Peyer's patch (tissue), 4 donors: ENCODE data around the gene FOXL1. TPM values are rescaled to one million over a fixed set of nuclear protein-coding genes. Genes with fewer than 3 reads are reported as not detected.

Source experiments
- DNase-seq, 3 donors: peaks; one replicate each; pipeline ENCODE4 v3.0.0-alpha.2; 2017 to 2019
- H3K27ac ChIP-seq, 4 donors: fragments of 200-600 bp; sonication (generic); one replicate each; pipeline ENCODE4 v1.5.1; 2016 to 2019
- H3K27me3 ChIP-seq, 2 donors: fragments of 200-600 bp; sonication (generic); one replicate each; pipeline ENCODE4 v1.5.1; 2019
- H3K36me3 ChIP-seq, 3 donors: fragments of 200-600 bp; sonication (generic); one replicate each; pipeline ENCODE4 v1.5.1; 2016 to 2019
- H3K4me1 ChIP-seq, 4 donors: fragments of 200-600 bp; sonication (generic); one replicate each; pipeline ENCODE4 v1.5.1; 2016 to 2019
- H3K4me3 ChIP-seq, 4 donors: fragments of 200-600 bp; sonication (generic); 1 replicate in 3 of 4; 2 replicates in 1 of 4; pipeline ENCODE4 v1.5.1; 2016 to 2019; ENCODE audit warnings: mild to moderate bottlenecking in 1 of 4
- H3K9me3 ChIP-seq, 4 donors: fragments of 200-600 bp; sonication (generic); one replicate each; pipeline ENCODE4 v1.5.1; 2016 to 2019; ENCODE audit warnings: mild to moderate bottlenecking in 1 of 4
- POLR2A ChIP-seq, 2 donors: fragments of 450-650 bp; IDR thresholded peaks; one replicate each; pipeline ENCODE4 v1.5.1; 2017; ENCODE audit warnings: antibody characterized with exemption in 2 of 2, mild to moderate bottlenecking in 2 of 2, moderate library complexity in 2 of 2
- total RNA-seq, 4 donors: library from RNA; depleted of rRNA; stranded (reverse); fragments of >200 nt; gene quantifications; one replicate each; pipeline ENCODE4 v1.1.0, GENCODE V29; 2016
- TF ChIP-seq, protein P1 (sequence below), 6 experiments: fragments of 450-650 bp in 4 of 6; fragments of 200-600 bp in 2 of 6; sonication (generic) in 1 of 6; IDR thresholded peaks; one replicate each; pipeline ENCODE4 v1.5.1; 2017 to 2019; ENCODE audit warnings: antibody characterized with exemption in 6 of 6, mild to moderate bottlenecking in 3 of 6, moderate library complexity in 1 of 6

Gene FOXL1
- total RNA-seq, 4 donors from 2014 or later = 2.0 to 12.4 (median 3.0) TPM

DNA sequence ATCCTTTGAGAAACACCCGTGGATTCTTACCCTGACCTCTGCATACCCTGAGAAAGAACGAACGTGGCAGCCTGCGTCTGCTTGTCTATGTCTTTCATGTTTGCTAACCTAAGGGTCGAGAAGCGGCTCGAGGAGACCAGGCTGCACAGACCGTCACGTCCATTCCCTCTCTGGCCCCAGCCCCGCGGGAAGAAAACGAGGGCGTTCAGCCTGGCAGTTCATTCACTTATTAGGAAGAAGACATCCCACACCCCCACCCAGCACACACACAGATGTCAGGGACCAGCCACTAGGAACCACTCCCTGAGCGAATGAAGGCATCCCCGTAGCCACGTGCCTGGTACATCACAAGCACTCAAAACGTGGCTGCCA is 22.7 kb upstream of the FOXL1 start:
- no peaks in the 10 kb centered on the region for H3K9me3 ChIP-seq
- peaks cover 5 to 12% (median 8%) of the 10 kb centered on the region in 4 donors for H3K4me1 ChIP-seq
- no peaks in the 10 kb centered on the region for H3K27me3 ChIP-seq
- DNase-seq = peak in 1 of 3 donors; percentile 47
- H3K4me3 ChIP-seq = peak overlapping the region; percentile 67 to 90 (median 84)
- H3K27ac ChIP-seq = peak overlapping the region in 3 of 4 donors; percentile 77 to 94 (median 85)
- no peak for TF ChIP-seq POLR2A (IDR thresholded peaks at IDR 0.05)
- TF ChIP-seq, protein P1, sequence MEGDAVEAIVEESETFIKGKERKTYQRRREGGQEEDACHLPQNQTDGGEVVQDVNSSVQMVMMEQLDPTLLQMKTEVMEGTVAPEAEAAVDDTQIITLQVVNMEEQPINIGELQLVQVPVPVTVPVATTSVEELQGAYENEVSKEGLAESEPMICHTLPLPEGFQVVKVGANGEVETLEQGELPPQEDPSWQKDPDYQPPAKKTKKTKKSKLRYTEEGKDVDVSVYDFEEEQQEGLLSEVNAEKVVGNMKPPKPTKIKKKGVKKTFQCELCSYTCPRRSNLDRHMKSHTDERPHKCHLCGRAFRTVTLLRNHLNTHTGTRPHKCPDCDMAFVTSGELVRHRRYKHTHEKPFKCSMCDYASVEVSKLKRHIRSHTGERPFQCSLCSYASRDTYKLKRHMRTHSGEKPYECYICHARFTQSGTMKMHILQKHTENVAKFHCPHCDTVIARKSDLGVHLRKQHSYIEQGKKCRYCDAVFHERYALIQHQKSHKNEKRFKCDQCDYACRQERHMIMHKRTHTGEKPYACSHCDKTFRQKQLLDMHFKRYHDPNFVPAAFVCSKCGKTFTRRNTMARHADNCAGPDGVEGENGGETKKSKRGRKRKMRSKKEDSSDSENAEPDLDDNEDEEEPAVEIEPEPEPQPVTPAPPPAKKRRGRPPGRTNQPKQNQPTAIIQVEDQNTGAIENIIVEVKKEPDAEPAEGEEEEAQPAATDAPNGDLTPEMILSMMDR (IDR thresholded peaks at IDR 0.05) = no peak
- H3K36me3 ChIP-seq = peaks cover 0 to 11% (median 0%) of the 10 kb centered on the region in 3 donors

DNA sequence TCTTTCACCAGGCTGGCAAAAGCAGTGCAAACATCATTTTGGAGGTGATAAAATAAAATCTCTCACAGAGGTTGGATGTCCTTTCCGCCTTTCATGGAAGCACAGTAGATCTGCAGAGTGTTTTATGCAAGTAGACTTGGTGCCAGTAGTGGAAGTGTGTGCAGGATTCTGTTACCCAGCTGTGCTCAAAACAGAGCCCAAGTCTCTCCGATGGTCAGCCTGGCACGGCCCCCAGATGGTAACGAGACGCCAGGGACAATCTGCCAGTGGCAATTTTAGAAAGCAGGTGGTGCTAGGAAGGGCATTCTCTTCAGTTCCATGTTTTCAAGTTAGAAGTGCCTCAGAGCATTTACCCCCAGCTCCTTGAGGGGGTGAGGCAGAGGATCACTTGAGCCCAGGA is 21.8 kb upstream of the FOXL1 start:
- Histone ChIP-seq H3K4me3 (no peak overlapping the region), H3K9me3 (no peaks in the 10 kb centered on the region), H3K27me3 (no peaks in the 10 kb centered on the region), H3K4me1 (peaks cover 5 to 12% (median 8%) of the 10 kb centered on the region in 4 donors), H3K27ac (no peak overlapping the region), H3K36me3 (peaks cover 0 to 9% (median 0%) of the 10 kb centered on the region in 3 donors)
- DNase-seq = no peak
- no peak for TF ChIP-seq POLR2A (IDR thresholded peaks at IDR 0.05)
- TF ChIP-seq, protein P1 (IDR thresholded peaks at IDR 0.05) = no peak

DNA sequence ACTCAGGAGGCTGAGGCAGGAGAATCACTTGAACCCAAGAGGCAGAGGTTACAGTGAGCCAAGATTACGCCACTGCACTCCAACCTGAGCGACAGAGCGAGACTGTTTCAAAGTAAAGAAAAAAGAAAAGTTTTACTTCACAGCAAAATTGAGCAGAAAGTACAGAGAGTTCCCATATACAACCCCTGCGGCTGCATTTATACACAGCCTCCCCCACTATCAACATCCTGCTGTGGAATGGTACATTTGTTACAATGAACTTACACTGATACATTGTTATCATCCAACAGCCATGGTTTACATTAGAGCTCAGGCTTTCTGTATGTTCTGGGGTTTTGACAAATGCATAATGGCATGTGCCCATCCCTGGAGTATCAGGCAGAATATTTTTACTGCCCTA is 20.8 kb upstream of the FOXL1 start:
- H3K4me1 ChIP-seq = peaks cover 5 to 12% (median 8%) of the 10 kb centered on the region in 4 donors
- H3K9me3 ChIP-seq = no peaks in the 10 kb centered on the region
- TF ChIP-seq POLR2A (IDR thresholded peaks at IDR 0.05) = no peak
- TF ChIP-seq, protein P1 (IDR thresholded peaks at IDR 0.05) = no peak
- DNase-seq = no peak
- no peaks in the 10 kb centered on the region for H3K27me3 ChIP-seq
- no peaks in the 10 kb centered on the region for H3K36me3 ChIP-seq
- H3K27ac ChIP-seq = no peak overlapping the region
- no peak overlapping the region for H3K4me3 ChIP-seq

DNA sequence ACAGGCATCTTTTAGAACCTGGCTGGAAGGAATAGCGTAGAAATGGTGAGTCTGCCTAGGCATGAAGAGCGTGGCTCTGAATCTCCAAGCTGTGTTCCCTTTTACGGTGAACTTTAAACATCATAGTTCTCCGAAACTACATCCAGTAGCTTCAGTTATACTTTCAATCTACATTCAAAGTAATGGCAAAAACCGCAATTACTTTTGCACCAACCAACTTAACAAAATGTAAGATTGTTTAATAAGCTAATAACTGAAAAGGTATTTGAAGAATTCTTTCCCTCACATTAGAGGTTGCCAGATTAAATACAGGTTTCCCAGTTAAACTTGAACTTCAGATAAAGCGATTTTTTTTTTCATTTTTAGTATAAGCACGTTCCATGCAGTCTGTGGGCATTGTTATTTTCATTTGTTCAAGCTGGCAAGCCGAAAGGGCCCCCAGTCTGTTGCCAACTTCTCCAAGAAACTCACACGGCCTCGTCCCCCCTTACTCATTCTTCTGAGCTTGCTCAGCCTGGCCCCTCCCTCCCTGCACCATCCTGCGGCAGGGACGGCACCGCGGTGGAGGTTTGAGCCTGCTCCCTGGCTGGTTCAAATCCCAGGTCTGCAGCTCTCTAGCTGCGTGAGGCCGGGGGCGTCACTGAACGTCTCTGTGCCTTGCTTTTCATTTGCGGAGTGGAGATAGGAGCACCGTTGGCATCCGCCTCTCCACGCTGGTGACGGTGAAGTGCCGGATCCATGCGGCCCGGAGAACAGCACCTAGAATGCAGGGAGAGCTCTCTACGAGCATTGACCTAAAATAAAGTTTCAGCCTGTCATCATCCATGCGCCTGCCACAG is 19.8 kb upstream of the FOXL1 start:
- Histone ChIP-seq H3K27me3 (no peaks in the 10 kb centered on the region), H3K36me3 (no peaks in the 10 kb centered on the region), H3K27ac (no peak overlapping the region)

DNA sequence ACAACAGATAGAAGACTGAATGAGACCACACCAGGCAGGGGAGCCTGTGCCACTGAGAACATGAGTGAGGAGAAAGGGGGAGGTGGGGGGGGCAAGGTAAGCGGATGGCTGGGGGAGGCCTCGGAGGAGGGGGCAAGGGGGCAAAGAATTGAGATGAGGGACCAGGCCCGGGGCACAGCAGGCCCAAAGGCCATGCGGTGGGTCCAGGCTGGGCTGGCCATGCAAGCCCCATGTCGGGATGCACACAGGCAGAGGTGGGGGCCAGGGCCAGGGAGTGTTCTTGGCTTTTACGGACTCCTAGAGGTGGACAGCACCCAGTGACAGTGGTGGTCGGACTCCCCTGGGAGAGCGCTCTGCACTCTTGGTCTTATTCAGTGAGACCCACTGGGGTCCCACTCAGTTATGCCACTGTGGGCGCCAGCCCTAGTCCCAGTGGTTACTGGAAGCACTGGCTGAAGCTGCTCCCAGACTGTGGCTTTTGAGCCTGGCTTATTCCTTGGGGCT is 18.5 kb upstream of the FOXL1 start:
- Histone ChIP-seq H3K36me3 (no peaks in the 10 kb centered on the region), H3K9me3 (no peaks in the 10 kb centered on the region), H3K27me3 (peaks cover 0 to 8% of the 10 kb centered on the region in 2 donors), H3K4me1 (peaks cover 4 to 18% (median 12%) of the 10 kb centered on the region in 4 donors), H3K4me3 (no peak overlapping the region), H3K27ac (no peak overlapping the region)
- TF ChIP-seq, protein P1 (IDR thresholded peaks at IDR 0.05) = no peak
- no peak for TF ChIP-seq POLR2A (IDR thresholded peaks at IDR 0.05)
- no peak for DNase-seq

More for the DNA sequence above, 19.8 kb upstream of the FOXL1 start:
- Histone ChIP-seq H3K9me3 (no peaks in the 10 kb centered on the region), H3K4me3 (no peak overlapping the region), H3K4me1 (peaks cover 5 to 18% (median 9%) of the 10 kb centered on the region in 4 donors)
- no peak for DNase-seq
- no peak for TF ChIP-seq POLR2A (IDR thresholded peaks at IDR 0.05)
- TF ChIP-seq, protein P1 (IDR thresholded peaks at IDR 0.05) = no peak
